Stimulated activated effector memory CD8-positive, alpha-beta T cell treated with anti-CD3 and anti-CD28 coated beads, Interleukin-12 subunit alpha, Interleukin-12 subunit beta, amount 100 ng/mL, for 72 hours (primary cell): ENCODE data around the gene VEZF1.

Experiments
- ATAC-seq: fragments of 150-1000 bp; cut with Tn5 transposase; 2 replicates; pipeline ENCODE4 v1.10.0; 2021
- DNase-seq, 2 donors: peaks; one replicate each; pipeline ENCODE4 v3.0.0; 2021 to 2022; ENCODE audit warnings: low spot score in 2 of 2
- H3K27ac Mint-ChIP-seq: one replicate; pipeline ENCODE4 v1.8.0; 2022; ENCODE audit warnings: mild to moderate bottlenecking, mixed read lengths
- H3K36me3 Mint-ChIP-seq: one replicate; pipeline ENCODE4 v1.8.0; 2022; ENCODE audit warnings: mild to moderate bottlenecking, mixed read lengths
- H3K4me1 Mint-ChIP-seq: one replicate; pipeline ENCODE4 v1.8.0; 2022; ENCODE audit warnings: mixed read lengths
- H3K4me3 Mint-ChIP-seq: one replicate; pipeline ENCODE4 v1.8.0; 2022; ENCODE audit warnings: mild to moderate bottlenecking, mixed read lengths
- H3K9me3 Mint-ChIP-seq: one replicate; pipeline ENCODE4 v1.8.0; 2022; ENCODE audit warnings: mixed read lengths

VEZF1 gene

DNA sequence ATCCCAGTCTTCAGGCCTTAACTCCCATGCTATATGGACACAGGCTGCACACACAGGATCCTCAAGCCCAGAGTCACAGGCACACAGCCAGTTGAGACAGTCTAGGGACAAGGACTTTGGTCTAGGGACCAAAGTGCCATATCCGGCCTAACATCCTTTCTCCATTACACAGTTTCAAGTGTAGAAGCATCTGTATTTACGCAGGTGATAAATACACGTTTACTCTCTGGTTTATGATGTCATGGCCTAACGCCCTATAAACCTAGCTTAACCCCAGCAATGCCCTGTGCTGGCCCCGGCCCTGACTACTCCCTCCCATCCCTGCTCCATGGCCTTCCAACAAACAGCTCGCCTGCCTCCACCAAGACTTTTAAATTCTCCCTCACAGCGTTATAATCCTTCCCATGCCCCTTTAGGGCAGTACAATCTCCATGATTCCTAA is 50.0 kb downstream of the VEZF1 start:
- H3K4me1 Mint-ChIP-seq: peaks cover 13% of the 10 kb centered on the region

DNA sequence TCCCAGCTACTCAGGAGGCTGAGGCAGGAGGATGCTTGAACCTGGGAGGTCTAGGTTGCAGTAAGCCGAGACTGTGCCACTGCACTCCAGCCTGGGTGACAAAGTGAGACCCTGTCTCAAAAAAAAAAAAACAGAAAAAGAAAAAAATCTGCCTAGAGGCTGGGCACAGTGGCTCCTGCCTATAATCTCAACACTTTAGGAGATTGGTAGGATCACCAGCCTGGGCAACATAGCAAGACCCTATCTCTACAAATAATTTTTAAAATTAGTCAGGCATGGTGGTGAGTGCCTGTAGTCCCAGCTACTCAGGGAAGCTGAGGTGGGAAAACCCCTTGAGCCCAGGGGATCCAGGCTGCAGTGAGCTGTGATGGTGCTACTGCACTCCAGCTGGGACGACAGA is 50.6 kb downstream of the VEZF1 start:
- H3K4me3 Mint-ChIP-seq: no peak overlapping the region
- no peak for ATAC-seq
- DNase-seq: no peak
- no peak overlapping the region for H3K27ac Mint-ChIP-seq
- no peaks in the 10 kb centered on the region for H3K9me3 Mint-ChIP-seq
- H3K36me3 Mint-ChIP-seq: no peaks in the 10 kb centered on the region
- peaks cover 13% of the 10 kb centered on the region for H3K4me1 Mint-ChIP-seq

More for the DNA sequence above, 50.0 kb downstream of the VEZF1 start:
- Mint-ChIP-seq H3K27ac (no peak overlapping the region), H3K9me3 (no peaks in the 10 kb centered on the region), H3K4me3 (no peak overlapping the region), H3K36me3 (no peaks in the 10 kb centered on the region)
- DNase-seq (no peak), ATAC-seq (no peak)

DNA sequence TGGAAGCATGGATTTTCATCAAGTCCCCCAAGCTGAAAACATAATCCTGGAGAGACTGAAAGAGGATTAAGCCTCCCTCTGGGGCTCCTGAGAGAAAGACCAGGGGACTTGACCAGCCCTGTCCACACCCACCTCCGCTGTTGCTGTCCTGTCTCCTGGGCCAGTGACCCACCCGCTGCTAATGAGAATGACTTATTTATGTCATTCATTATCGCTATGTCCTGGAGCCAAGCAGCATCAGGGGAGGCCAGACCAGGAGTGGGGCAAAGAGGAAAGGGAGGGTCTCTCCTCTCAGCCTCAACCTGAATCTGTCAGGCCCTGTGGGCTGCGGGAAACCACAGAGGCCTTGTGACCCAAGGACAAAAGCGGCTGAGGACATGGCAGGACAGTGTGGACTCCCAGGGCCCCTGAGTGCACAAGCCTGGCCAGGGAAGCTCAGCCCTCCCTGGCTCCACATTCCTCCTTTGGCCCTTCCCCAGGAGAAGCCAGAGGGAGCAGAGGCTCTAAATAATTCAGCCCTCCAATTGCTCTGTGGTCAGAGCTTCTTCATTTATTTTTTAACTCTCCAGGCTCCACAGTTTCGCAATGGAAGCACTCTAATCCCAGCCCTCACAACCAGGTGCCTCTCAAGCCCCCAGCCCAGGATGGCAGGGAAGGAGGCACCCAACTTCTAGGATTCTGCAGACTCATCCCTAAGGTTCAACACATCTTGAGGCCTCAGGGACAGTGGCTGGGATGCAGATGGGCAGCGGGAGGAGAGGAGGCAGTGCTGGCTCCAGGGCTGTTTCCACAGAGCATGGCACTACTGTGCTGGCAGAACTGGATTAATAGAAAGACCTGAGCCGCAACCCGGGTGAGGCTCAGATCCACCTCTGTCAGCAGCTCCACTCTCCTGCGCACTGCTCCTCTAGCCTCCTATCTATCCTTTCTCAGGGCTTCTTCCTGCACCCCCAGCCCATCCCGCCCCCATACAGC is 51.9 kb downstream of the VEZF1 start:
- H3K4me1 Mint-ChIP-seq: peaks cover 13% of the 10 kb centered on the region
- DNase-seq (no peak), ATAC-seq (no peak)
- no peaks in the 10 kb centered on the region for H3K36me3 Mint-ChIP-seq
- H3K4me3 Mint-ChIP-seq: no peak overlapping the region
- no peak overlapping the region for H3K27ac Mint-ChIP-seq
- H3K9me3 Mint-ChIP-seq: no peaks in the 10 kb centered on the region

DNA sequence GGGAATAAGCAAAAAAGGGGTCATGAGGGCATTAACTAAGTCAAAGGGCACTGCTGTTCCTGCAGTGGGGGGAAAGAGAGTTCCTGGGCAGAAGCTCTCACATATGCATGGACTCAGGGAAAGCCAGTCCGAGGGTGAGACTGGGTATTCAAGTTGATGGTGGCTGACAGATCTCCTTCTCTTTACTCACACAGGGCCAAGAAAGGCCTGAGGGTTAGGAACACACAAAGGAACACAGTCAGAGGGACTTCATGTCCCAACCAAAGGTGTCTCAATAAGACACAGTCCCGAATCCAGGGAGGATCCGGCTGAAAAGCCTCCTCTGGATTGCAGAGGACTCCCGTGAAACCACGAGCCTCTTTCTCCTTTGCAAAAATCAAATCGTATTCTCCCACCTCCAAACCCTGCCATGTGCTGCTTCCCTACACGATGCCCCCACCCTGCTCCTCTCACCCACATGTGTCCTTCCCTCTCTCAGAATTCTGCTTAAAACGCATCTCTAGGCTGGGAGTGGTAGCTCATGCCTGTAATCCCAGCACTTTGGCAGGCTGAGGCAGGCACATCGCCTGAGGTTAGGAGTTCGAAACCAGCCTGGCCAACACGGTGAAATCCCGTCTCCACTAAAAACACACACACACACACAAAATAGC is 56.4 kb downstream of the VEZF1 start:
- no peak overlapping the region for H3K4me3 Mint-ChIP-seq
- H3K27ac Mint-ChIP-seq: no peak overlapping the region
- H3K9me3 Mint-ChIP-seq: no peaks in the 10 kb centered on the region
- DNase-seq: no peak
- no peak for ATAC-seq
- H3K4me1 Mint-ChIP-seq: no peaks in the 10 kb centered on the region
- no peaks in the 10 kb centered on the region for H3K36me3 Mint-ChIP-seq

GRCh38 chr17:57930239-57930638 is 57.8 kb downstream of the VEZF1 start:
- Mint-ChIP-seq H3K27ac (no peak overlapping the region), H3K9me3 (no peaks in the 10 kb centered on the region), H3K4me3 (no peak overlapping the region), H3K36me3 (no peaks in the 10 kb centered on the region), H3K4me1 (no peaks in the 10 kb centered on the region)
- no peak for DNase-seq
- no peak for ATAC-seq

GRCh38 chr17:57929386-57929785 is 58.7 kb downstream of the VEZF1 start:
- H3K36me3 Mint-ChIP-seq: no peaks in the 10 kb centered on the region

DNA sequence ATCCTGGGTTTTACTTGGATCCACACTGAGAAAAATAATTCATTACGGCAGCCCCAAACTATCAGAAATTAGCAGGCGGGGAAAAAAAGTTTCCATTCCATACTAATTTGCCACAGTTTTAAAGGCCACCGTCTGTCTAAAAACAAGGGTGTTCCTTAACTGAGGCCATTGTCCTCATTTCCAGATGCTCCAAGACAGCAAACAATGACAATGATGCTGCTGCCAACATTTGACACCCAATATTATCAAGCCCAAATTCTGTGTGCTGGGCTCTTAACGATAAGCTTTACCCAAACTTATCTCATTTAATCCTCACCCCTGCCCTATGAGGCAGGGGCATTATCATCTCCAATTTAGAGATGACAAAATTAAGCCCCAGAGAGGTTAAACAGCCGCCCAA is 59.1 kb downstream of the VEZF1 start:
- no peaks in the 10 kb centered on the region for H3K9me3 Mint-ChIP-seq
- no peaks in the 10 kb centered on the region for H3K36me3 Mint-ChIP-seq
- DNase-seq (no peak), ATAC-seq (no peak)
- no peak overlapping the region for H3K27ac Mint-ChIP-seq
- no peak overlapping the region for H3K4me3 Mint-ChIP-seq
- H3K4me1 Mint-ChIP-seq: no peaks in the 10 kb centered on the region

More at GRCh38 chr17:57929386-57929785, 58.7 kb downstream of the VEZF1 start:
- Mint-ChIP-seq H3K27ac (no peak overlapping the region), H3K4me3 (no peak overlapping the region), H3K4me1 (no peaks in the 10 kb centered on the region), H3K9me3 (no peaks in the 10 kb centered on the region)
- no peak for ATAC-seq
- no peak for DNase-seq

GRCh38 chr17:57927048-57927723 is 60.9 kb downstream of the VEZF1 start:
- no peak for DNase-seq
- ATAC-seq: no peak
- peak overlapping the region; percentile 12 for H3K27ac Mint-ChIP-seq
- no peaks in the 10 kb centered on the region for H3K36me3 Mint-ChIP-seq
- no peaks in the 10 kb centered on the region for H3K9me3 Mint-ChIP-seq
- no peak overlapping the region for H3K4me3 Mint-ChIP-seq
- no peaks in the 10 kb centered on the region for H3K4me1 Mint-ChIP-seq

- no peaks in the 10 kb centered on the region for H3K9me3 Mint-ChIP-seq
- ATAC-seq: no peak
- H3K27ac Mint-ChIP-seq: no peak overlapping the region
- H3K4me1 Mint-ChIP-seq: no peaks in the 10 kb centered on the region
- DNase-seq: no peak
- no peak overlapping the region for H3K4me3 Mint-ChIP-seq
- no peaks in the 10 kb centered on the region for H3K36me3 Mint-ChIP-seq
Measured at GRCh38 chr17:57926723-57927047, 61.4 kb downstream of the VEZF1 start.

- ATAC-seq: no peak
- no peak for DNase-seq
- Mint-ChIP-seq H3K4me1 (no peaks in the 10 kb centered on the region), H3K9me3 (no peaks in the 10 kb centered on the region), H3K36me3 (no peaks in the 10 kb centered on the region), H3K4me3 (no peak overlapping the region), H3K27ac (no peak overlapping the region)
Measured at GRCh38 chr17:57925361-57925990, 62.6 kb downstream of the VEZF1 start.

DNA sequence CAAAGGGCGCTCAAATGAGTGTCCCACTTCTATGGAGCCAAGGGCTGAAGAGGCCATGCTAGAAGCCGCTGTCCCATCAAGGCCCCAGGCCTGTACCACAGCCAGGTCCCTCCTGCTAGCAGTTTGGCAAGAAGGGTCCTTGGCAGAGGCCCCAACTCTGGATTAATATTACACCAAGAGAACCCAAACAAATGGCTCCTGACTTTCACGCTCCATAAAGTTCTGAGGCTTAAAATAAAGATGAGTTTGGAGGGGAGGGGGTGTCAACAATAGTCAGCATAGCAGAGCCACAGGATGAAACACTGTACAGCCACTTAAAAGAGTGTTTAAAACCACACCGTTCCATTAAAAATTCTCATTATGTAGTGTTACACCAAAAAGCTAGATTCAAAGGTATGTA is 63.4 kb downstream of the VEZF1 start:
- Mint-ChIP-seq H3K36me3 (no peaks in the 10 kb centered on the region), H3K9me3 (no peaks in the 10 kb centered on the region), H3K4me1 (no peaks in the 10 kb centered on the region), H3K4me3 (no peak overlapping the region), H3K27ac (no peak overlapping the region)
- DNase-seq (no peak), ATAC-seq (no peak)
